HCEC 1CT (cell line): ENCODE results near the gene MED12L.

Source experiments
- DNase-seq: peaks from one replicate; pipeline ENCODE4 v3.0.0-alpha.2; 2017

Gene MED12L

GRCh38 chr3:151093148-151093547 is 7.7 kb downstream of the MED12L start:
- DNase-seq: no peak

GRCh38 chr3:151093905-151094304 is 8.4 kb downstream of the MED12L start:
- DNase-seq: no peak

GRCh38 chr3:151096716-151097115 is 11.3 kb downstream of the MED12L start:
- no peak for DNase-seq

- DNase-seq: no peak
These were observed 14.6 kb downstream of the MED12L start for GRCh38 chr3:151100076-151100475.

- no peak for DNase-seq
These were observed 16.0 kb downstream of the MED12L start for GRCh38 chr3:151101270-151101969.

GRCh38 chr3:151106311-151106710 is 20.8 kb downstream of the MED12L start:
- no peak for DNase-seq

GRCh38 chr3:151107177-151107576 is 21.7 kb downstream of the MED12L start:
- no peak for DNase-seq

GRCh38 chr3:151107701-151108100 is 22.2 kb downstream of the MED12L start:
- no peak for DNase-seq

GRCh38 chr3:151109286-151109800 is 23.9 kb downstream of the MED12L start:
- no peak for DNase-seq

GRCh38 chr3:151112731-151113130 is 27.3 kb downstream of the MED12L start:
- no peak for DNase-seq

GRCh38 chr3:151113343-151113742 is 27.9 kb downstream of the MED12L start:
- no peak for DNase-seq

- DNase-seq: no peak
These were observed 31.6 kb downstream of the MED12L start for GRCh38 chr3:151117047-151117446.

- no peak for DNase-seq
These were observed 33.7 kb downstream of the MED12L start for GRCh38 chr3:151119188-151119587.

- DNase-seq: no peak
These were observed 34.9 kb downstream of the MED12L start for GRCh38 chr3:151120409-151120808.

- no peak for DNase-seq
These were observed 35.6 kb downstream of the MED12L start for GRCh38 chr3:151121016-151121415.

GRCh38 chr3:151123827-151124226 is 38.4 kb downstream of the MED12L start:
- DNase-seq: no peak

- no peak for DNase-seq
These were observed 39.0 kb downstream of the MED12L start for GRCh38 chr3:151124476-151124875.

- no peak for DNase-seq
These were observed 45.0 kb downstream of the MED12L start for GRCh38 chr3:151130428-151130827.

- DNase-seq: no peak
These were observed 47.7 kb downstream of the MED12L start for GRCh38 chr3:151133175-151133574.

GRCh38 chr3:151133917-151134450 is 48.5 kb downstream of the MED12L start:
- no peak for DNase-seq

- DNase-seq: no peak
These were observed 50.3 kb downstream of the MED12L start for GRCh38 chr3:151135541-151136337.

- DNase-seq: no peak
These were observed 57.5 kb downstream of the MED12L start for GRCh38 chr3:151142929-151143328.

GRCh38 chr3:151144016-151144415 is 58.6 kb downstream of the MED12L start:
- DNase-seq: no peak

GRCh38 chr3:151144760-151145159 is 59.3 kb downstream of the MED12L start:
- DNase-seq: no peak
